H1 (cell line): ENCODE data around the gene RGS16.

Source experiments
- EZH2 ChIP-seq: fragments of 200-600 bp; sonication (generic); IDR thresholded peaks from 2 replicates; pipeline ENCODE4 v1.7.1; 2012; ENCODE audit warnings: low read depth, mild to moderate bottlenecking, moderate library complexity, low read length, inconsistent platforms; ENCODE audit not compliant: severe bottlenecking
- GABPA ChIP-seq: IDR thresholded peaks from 2 replicates; pipeline ENCODE4 v1.6.1; 2011; ENCODE audit warnings: mild to moderate bottlenecking, low read length, moderate library complexity, borderline replicate concordance; ENCODE audit not compliant: insufficient read depth
- PHF8 ChIP-seq: fragments of 200-600 bp; sonication (generic); conservative IDR thresholded peaks from 2 replicates; pipeline ENCODE4 v1.7.1; 2012; ENCODE audit warnings: low read depth, mild to moderate bottlenecking, inconsistent platforms, low read length, moderate library complexity
- POLR2A ChIP-seq, 2 experiments: IDR thresholded peaks; 1 replicate in 1 of 2; 2 replicates in 1 of 2; pipeline ENCODE4 v1.6.1; 2011; ENCODE audit warnings: low read depth in 2 of 2, low read length in 2 of 2, mild to moderate bottlenecking in 2 of 2; ENCODE audit errors: control extremely low read depth in 1 of 2
- RFX5 ChIP-seq: IDR thresholded peaks from 2 replicates; pipeline ENCODE4 v1.6.1; 2011; ENCODE audit warnings: low read depth, low read length, improper control_type of control experiment, borderline replicate concordance
- TF ChIP-seq, protein P1 (sequence below): IDR thresholded peaks from 2 replicates; pipeline ENCODE4 v1.6.1; 2011; ENCODE audit warnings: low read length, improper control_type of control experiment
- TF ChIP-seq, protein P2 (sequence below), 3 experiments: IDR thresholded peaks; 1 replicate in 2 of 3; 2 replicates in 1 of 3; pipeline versions ENCODE4 v1.5.1 to v1.6.1; 2011; ENCODE audit warnings: low read length in 3 of 3, mild to moderate bottlenecking in 3 of 3, inconsistent platforms in 2 of 3, low read depth in 1 of 3, moderate library complexity in 1 of 3; ENCODE audit not compliant: insufficient read depth in 1 of 3; ENCODE audit errors: control extremely low read depth in 1 of 3
- TF ChIP-seq, protein P3 (sequence below): IDR thresholded peaks from 2 replicates; pipeline ENCODE4 v1.6.1; 2012; ENCODE audit warnings: inconsistent platforms

DNA sequence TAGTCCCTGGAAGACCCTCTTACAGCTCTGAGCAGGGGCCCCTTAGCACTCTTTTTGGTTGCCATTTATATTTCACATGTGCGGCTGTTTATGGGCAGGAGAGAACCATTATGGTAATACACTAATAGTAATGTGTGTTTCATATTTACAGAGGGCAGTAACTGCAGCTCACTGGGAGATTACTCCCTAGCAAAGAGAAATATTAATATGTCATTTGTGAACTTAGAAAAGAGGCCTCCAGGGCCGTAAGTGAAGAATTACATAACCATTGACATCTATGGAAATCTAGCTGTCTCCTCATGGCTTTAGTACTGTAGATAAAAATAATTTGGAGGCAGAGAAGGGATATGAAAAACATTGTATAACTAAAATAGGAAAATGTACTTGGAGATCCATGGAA lies 23.4 kb upstream of the RGS16 start:
- TF ChIP-seq, protein P1, sequence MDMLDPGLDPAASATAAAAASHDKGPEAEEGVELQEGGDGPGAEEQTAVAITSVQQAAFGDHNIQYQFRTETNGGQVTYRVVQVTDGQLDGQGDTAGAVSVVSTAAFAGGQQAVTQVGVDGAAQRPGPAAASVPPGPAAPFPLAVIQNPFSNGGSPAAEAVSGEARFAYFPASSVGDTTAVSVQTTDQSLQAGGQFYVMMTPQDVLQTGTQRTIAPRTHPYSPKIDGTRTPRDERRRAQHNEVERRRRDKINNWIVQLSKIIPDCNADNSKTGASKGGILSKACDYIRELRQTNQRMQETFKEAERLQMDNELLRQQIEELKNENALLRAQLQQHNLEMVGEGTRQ: no peak
- TF ChIP-seq POLR2A (IDR thresholded peaks at IDR 0.05; ENCODE audit: control extremely low read depth in 1 of 2, low read depth in 2 of 2, low read length in 2 of 2) (no peak), RFX5 (no peak), PHF8 (no peak), GABPA (no peak), EZH2 (no peak)
- TF ChIP-seq, protein P2, sequence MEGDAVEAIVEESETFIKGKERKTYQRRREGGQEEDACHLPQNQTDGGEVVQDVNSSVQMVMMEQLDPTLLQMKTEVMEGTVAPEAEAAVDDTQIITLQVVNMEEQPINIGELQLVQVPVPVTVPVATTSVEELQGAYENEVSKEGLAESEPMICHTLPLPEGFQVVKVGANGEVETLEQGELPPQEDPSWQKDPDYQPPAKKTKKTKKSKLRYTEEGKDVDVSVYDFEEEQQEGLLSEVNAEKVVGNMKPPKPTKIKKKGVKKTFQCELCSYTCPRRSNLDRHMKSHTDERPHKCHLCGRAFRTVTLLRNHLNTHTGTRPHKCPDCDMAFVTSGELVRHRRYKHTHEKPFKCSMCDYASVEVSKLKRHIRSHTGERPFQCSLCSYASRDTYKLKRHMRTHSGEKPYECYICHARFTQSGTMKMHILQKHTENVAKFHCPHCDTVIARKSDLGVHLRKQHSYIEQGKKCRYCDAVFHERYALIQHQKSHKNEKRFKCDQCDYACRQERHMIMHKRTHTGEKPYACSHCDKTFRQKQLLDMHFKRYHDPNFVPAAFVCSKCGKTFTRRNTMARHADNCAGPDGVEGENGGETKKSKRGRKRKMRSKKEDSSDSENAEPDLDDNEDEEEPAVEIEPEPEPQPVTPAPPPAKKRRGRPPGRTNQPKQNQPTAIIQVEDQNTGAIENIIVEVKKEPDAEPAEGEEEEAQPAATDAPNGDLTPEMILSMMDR (IDR thresholded peaks at IDR 0.05; ENCODE audit: control extremely low read depth in 1 of 3, insufficient read depth in 1 of 3, low read depth in 1 of 3, low read length in 3 of 3): no peak
- TF ChIP-seq, protein P3, sequence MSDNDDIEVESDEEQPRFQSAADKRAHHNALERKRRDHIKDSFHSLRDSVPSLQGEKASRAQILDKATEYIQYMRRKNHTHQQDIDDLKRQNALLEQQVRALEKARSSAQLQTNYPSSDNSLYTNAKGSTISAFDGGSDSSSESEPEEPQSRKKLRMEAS: no peak
